Superior temporal gyrus (tissue), 1 donor: Measurements from ENCODE around the gene PACSIN1.

ENCODE experiments used
- DNase-seq: peaks from one replicate; pipeline ENCODE4 v3.0.0-alpha.2; 2016; ENCODE audit errors: extremely low spot score

The PACSIN1 gene

DNA sequence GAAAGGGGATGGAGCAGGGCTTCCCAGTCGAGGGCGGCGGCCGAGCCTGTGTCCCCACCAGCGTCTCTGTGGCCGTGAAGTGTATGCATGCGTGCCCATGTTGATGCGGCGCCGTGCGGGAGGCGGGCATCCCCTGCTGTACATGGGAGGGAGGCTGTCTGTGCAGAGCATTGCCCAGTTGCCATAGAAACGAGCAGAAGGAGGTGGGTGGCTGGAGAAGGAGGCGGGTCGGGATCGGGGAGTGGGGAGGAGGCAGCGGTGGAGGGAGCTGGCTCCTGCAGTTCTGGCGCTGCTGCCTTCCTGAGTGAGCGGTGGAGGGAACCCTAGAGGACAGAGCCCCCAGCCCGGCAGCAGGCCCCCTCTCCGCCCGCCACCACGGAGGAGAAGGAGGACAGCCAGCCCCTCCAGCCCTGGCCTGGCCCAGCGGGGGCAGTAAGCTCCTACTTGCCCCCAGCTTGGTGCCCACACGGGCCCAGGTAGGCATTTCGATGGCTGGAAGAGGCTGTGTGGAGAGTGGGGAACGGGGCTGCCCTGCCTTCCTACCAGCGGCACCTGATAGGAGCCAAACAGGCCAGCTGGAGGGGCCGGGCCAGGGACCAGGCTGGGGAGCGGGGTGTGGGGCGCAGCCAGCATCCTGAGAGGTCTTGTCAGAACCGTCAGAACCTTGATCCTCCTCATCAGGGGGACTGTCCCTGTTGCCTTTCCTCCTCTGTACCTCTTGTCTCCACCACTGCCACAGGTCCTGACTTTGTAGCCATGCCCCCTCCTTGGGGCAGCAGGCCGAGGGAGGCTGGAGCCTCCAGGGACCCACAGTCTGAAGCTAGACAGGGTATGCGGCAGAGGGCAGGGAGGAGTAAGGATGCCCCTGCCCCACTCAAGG lies 49.0 kb downstream of the PACSIN1 start:
- DNase-seq, result peak; percentile 57

DNA sequence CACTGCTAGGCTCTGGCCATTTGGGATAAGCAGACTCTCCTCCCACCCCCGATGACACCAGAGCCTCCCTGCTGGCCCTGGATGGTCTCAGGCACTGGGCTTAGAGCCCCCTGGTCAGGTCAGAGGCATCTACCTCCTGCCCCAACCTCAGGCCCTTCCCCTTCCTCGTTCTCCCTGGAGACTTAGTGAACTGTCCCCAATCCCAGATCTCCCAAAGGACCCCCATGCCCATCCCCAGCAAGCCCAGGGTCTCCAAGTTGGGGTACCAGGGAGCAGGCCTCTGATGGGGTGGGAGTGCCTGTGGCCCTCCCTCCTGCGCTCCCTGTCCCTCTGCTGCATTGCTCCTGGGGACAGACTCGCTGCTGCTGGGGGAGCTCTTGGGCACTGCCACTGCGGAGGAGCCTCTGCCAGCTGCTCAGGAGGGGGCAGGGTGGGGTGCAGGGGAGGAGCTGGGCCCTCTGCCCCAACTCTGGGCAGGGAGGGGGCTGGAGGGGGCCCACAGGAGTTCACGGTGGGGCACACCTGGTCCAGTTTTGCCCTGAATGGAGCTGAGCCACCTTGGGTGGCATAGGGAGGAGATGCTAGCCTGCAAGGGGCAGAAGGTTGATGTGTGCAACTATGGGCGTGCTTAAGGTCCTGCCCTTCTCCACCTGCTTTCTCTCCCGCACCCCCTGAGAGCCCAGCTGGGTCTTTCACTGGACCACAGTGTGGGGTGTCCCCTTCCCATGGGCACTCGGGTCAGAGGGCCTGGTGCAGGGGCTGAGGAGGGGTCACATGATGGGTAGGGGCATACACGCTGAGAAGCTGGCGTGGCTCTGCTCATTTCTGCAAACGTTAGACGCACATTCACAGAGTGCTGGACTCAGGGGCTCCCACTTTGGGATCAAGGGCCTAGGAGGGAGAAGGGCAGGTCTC lies 49.9 kb downstream of the PACSIN1 start:
- no peak for DNase-seq

DNA sequence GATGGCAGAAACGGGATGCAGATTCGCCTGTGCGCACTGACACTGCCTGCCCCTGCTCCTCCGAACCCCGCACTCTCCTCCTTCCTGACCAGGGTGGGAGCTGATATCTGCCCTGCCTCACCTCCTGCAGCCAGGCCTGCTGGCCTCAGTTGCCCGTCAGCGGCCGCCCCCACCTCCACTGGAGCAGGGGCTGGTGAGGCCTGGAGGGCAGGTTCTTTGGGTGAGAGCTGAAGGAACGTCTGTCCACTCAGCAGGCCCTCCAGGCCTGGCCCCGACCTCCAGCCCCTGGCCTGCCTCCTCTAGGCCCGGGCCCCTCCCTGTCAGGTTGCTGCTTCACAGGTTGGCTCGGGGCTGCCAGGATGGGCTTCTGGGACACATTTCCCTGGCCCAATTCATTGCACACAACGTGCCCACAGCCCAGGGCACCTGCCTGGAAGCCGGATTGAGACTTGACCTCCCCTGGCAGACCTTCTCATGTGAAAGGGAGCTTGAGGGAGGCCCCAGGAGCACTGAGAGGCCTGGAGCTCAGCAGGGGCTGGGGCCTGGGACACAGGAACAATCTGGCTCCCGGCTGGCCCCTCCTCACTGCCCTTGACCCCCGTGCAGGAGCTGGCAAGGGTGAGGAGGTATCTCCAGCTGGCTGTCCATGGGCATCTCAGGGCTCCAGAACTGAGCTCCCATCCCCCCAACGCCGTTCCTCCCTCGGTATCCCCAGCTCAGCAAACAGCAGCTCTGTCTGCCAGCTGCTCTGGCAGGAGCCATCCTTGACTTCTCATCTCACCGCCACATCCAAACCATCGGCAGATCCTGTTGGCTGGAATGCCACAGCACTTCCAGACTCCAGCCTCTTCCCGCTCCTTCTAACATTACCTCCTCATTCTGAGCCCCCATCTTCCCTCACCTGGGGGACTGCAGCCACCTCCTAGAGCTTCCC lies 50.8 kb downstream of the PACSIN1 start:
- DNase-seq, result no peak

GRCh38 chr6:34517461-34517881 lies 51.6 kb downstream of the PACSIN1 start:
- no peak for DNase-seq

DNA sequence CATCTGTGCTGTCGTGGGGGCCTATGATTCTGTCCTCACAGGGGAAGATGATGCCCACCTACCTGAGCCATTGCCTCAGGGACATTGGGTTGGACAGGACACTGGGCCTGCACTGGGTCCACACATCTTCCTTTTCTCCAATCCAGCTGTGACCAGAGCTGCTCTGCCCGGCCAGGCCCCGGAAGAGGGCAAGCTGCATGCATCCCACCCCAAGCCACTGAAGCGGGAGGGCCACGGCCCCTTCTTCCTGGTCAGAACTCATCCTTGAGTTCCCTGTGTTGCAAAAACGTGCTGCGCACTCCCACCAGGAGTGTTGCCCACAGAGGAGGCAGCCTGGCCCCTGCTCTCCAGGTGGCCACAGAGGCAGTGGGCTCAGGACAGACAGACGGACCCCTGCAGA lies 52.1 kb downstream of the PACSIN1 start:
- no peak for DNase-seq

GRCh38 chr6:34518669-34519365 lies 52.9 kb downstream of the PACSIN1 start:
- no peak for DNase-seq

DNA sequence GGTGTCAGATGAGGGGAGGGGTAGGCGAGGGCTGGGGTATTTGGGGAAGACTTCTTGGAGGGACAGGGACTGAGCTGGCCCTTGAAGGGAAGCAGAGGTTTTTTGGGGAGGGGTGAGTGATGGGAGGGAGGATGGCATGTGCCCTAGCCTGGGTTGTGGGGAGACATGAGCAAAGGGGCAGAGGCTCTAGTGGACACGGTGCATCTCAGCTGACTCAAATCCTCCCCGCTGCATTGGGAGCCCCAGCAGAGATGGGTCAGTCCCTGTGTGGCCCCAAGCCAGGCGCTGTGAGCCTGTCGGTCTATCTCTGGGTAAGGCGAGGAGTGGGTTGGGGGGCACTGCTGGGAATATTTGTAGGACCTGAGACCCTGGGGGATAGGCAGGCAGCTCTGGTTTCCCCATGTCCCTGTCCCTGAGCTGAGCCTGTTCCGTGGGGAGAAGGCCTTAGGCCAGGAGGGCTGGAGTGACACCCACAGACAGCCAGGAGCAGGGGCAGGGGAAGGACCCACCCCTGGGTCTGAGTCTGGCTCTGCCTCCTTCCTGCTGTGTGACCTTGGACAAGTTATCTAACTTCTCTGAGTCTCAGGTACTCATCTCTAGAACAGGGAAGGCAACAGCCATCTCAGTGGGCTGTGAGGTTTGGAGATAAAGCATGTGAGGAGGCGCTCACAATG lies 54.2 kb downstream of the PACSIN1 start:
- DNase-seq, result no peak

DNA sequence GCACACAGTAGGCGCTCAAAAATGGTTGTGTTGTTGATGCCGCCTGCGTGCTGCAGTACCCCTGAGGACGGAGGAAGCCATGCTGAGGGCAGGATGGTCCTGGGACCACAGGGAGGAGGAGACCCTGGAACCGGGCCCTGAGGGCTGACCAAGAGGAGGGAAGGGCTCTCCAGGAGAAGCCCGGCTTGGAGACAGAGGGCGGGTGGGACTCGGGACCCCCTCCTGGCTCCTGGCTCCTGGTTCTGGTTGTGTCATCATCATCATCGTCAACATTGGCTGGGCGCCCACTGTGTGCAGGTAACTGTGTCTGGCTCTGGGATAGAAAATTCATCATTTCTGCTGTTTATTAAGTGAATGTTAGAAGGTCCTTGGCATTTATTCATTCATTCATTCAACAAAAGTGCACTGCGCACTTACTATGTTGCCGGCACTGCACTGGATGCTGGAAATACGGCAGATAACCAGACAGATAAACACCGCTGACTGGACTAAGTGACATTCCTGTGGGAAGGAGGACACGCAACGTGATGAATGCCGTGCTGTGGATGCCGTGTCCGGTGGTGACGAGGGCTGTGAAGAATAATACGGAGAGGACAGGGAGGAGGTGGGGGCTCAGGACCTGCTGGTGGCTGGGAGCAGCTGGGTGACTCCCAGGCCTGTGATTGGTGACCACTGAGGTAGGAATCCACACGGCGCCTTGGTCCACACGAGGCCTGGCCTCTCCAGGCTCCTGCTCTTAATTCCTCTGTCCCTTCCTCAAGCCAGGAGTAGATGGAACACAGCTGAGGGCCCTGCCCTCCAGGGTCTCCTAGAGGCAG lies 55.0 kb downstream of the PACSIN1 start:
- no peak for DNase-seq

GRCh38 chr6:34521463-34522285 lies 55.8 kb downstream of the PACSIN1 start:
- no peak for DNase-seq

DNA sequence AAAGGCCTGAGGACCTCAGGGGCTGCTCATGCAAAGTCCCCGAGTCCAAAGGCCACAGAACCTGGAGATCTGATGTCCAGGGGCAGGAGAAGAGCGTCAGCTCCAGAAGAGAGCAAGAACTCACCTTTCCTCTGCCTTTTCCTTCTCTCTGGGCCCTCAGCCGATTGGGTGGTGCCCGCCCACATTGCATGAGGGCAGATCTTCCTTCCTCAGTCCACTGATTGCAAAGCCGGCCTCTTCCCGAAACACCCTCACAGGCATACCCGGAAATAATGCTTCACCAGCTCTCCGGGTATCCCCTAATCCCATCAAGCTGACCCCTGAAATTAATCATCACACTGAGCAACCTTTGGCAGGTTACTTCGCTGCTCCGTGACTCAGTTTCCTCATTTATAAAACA lies 56.9 kb downstream of the PACSIN1 start:
- no peak for DNase-seq

DNA sequence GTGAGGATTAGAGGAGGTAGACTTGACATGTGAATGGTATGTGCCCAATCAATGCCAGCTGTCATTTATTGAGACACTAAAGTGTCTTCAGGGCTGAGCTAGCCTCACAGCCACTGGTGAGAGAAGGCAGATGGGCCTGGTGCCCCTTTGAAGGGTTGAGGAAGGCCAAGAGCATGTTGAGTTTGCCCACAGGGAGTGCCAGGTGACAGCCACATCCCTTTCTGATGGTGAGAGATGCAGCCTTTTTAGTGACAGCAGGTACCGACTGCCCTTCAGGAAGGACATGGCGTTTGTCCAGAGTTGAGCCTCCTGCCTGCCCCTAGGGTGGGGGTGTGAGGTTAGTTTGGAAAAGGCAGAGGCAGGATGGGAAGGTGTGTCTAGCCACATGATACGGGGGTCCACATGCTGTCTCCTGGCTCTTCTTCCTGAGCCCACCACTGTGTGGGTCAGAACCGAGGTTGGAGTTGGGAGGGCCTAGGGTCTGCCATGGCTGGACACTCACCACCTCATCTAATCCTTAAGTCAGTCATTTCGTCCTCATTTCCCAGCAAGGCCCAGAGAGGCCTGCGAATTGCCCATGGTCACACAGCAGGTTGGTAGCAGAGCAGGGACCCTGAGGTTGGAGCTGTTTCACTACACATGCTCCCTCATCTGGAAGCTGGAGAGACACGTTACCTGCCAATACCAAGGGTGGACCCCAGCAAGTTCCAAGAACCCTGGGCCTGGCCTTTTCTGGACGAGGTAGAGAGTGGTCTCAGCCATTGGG lies 57.7 kb downstream of the PACSIN1 start:
- no peak for DNase-seq

GRCh38 chr6:34524499-34524898 lies 58.6 kb downstream of the PACSIN1 start:
- no peak for DNase-seq

DNA sequence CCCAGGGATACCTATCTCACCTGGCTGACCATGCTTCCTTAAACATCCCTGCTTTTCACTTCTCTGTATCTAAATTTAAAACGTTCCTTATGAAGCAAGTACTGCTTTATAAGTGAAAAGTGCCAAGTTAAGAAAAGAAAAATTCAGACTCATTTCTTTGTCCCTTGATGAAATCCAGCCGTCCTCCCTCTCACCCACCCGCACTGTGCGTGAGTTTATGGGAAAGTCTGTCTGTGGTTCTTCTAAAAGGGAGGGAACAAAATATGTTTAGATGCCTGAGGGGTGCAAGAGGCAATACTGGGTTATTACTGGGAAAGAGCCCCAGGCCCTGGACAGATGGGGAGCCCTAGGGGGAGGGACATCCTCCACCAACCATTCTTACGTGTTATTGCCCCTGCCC lies 59.1 kb downstream of the PACSIN1 start:
- DNase-seq, result no peak

DNA sequence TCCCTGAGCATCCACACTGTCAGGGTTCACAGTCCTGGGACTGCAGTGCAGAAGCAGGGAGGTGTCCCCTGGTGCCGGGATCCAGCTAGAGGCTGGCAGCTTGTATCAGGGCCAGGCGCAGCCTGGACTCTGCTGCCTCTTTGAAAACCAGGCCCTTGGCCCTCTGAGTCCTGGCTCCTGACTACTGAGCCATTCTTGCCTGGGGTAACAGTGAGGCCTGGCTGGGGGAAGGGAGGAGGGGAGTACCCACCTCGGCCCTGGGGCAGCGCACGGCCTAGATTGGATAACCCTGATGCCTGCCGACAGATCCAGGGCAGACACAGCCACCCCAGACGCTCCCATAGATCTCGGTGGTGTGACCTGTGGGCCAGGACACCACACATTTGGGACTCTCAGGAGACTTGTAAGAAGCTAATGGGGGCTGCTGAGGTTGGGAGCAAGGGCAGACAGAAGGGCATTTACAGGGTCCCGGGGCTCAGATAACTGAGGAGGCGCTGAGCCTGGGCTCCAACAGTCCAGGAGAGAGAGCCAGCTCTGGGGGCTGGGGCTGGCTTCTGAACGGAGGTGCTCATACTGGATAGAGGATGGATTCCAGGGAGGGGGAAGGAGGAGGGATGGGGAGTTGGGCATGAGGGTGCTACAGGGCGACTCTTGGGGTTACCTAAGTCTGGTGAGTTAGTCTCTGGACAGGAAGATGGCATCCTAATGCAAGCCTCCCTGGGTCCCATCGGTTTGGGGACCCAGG lies 59.7 kb downstream of the PACSIN1 start:
- DNase-seq, result no peak

- DNase-seq, result no peak
Observed at GRCh38 chr6:34526241-34526972, 60.5 kb downstream of the PACSIN1 start.

DNA sequence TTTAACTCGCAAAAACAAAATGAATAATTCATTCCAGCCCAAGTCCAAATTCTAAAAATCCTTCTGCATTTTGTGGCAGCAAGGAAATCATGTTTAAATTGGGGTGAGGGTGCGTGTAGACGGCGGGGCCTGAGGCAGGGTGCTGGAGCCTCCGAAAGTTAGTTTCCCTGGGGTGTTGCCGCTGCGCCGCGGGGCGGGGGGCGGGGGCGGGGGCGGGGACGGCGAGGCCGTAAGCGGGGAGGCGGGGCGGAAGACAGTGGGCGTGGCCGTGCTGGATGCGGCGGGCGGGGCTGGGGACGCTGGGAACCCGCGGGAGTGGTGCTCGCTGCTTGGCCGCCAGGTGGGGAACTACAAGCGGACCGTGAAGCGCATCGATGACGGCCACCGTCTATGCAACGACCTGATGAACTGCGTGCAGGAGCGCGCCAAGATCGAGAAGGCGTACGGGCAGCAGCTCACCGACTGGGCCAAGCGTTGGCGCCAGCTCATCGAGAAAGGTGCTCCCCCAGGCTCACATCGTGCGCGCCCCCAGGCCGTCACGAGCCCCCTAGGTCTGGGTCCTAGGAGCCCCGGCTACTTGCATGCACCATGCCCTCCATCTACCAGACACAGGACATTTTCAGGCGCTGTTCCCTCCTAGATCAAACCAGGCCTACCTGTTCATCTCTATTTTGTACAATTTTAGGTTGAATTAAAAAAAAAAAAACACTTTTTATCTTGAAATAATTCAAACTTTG lies 61.3 kb downstream of the PACSIN1 start:
- peak; percentile 81 for DNase-seq
